Mucosa of stomach (tissue), 1 donor: ENCODE measurements around the gene HIVEP2.

Experiments
- H3K27me3 ChIP-seq: one replicate; pipeline ENCODE4 v1.7.0; 2013; ENCODE audit warnings: mild to moderate bottlenecking, low read length; ENCODE audit not compliant: control insufficient read depth, insufficient read depth
- H3K36me3 ChIP-seq: one replicate; pipeline ENCODE4 v1.7.0; 2013; ENCODE audit warnings: low read length; ENCODE audit not compliant: control insufficient read depth, insufficient read depth
- H3K4me1 ChIP-seq: one replicate; pipeline ENCODE4 v1.7.0; 2013; ENCODE audit warnings: mild to moderate bottlenecking, low read length; ENCODE audit not compliant: control insufficient read depth, insufficient read depth
- H3K4me3 ChIP-seq: one replicate; pipeline ENCODE4 v1.7.0; 2013; ENCODE audit warnings: low read length
- H3K9ac ChIP-seq: one replicate; pipeline ENCODE4 v1.7.0; 2013; ENCODE audit warnings: mild to moderate bottlenecking, low read length, moderate library complexity
- H3K9me3 ChIP-seq: one replicate; pipeline ENCODE4 v1.7.0; 2013; ENCODE audit warnings: mild to moderate bottlenecking, low read length, moderate library complexity; ENCODE audit not compliant: control insufficient read depth
- donor health status: Pancreatic carcinoma.

The HIVEP2 gene

DNA sequence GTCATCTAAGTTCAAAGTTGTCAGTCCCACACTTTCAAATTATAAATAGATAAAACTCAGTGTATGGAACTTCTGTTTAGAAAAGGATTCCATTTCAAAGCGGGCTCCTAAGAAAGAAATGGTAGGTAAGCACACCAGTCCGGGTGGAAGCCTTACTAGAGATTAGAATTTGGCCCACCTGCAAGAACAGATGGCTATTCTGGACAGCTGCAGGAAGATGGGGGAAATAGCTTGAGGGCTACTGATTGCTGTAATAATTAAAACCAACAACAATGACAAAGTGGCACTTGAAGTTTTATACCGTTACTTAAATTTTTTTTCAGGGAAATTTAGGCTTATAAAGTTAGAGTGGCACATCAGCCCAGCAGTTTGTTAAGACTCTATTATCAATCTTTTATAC, 83.3 kb downstream of the HIVEP2 start:
- Histone ChIP-seq H3K27me3 (no peaks in the 10 kb centered on the region), H3K4me3 (no peak overlapping the region), H3K4me1 (no peaks in the 10 kb centered on the region), H3K9ac (no peak overlapping the region), H3K9me3 (no peaks in the 10 kb centered on the region), H3K36me3 (no peaks in the 10 kb centered on the region)

DNA sequence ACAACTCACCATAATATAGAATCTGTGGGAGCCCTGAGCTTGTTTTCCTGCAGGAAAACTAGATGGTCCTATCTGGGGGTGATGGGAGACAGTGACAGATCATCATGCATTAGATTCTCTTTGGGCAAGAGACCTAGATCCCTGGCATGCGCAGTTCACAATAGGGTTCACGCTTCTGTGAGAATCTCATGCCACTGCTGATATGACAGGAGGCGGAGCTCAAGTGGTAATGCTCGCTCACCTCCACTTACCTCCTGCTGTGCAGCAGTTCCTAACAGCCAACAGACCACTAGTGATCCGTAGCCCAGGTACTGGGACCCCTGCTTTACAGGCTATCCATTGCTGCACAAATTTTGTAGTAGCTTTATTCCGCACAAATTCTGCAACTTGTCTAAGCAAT, 84.5 kb downstream of the HIVEP2 start:
- no peaks in the 10 kb centered on the region for H3K27me3 ChIP-seq
- no peaks in the 10 kb centered on the region for H3K36me3 ChIP-seq
- H3K4me1 ChIP-seq: no peaks in the 10 kb centered on the region
- no peak overlapping the region for H3K9ac ChIP-seq
- no peaks in the 10 kb centered on the region for H3K9me3 ChIP-seq
- H3K4me3 ChIP-seq: no peak overlapping the region

DNA sequence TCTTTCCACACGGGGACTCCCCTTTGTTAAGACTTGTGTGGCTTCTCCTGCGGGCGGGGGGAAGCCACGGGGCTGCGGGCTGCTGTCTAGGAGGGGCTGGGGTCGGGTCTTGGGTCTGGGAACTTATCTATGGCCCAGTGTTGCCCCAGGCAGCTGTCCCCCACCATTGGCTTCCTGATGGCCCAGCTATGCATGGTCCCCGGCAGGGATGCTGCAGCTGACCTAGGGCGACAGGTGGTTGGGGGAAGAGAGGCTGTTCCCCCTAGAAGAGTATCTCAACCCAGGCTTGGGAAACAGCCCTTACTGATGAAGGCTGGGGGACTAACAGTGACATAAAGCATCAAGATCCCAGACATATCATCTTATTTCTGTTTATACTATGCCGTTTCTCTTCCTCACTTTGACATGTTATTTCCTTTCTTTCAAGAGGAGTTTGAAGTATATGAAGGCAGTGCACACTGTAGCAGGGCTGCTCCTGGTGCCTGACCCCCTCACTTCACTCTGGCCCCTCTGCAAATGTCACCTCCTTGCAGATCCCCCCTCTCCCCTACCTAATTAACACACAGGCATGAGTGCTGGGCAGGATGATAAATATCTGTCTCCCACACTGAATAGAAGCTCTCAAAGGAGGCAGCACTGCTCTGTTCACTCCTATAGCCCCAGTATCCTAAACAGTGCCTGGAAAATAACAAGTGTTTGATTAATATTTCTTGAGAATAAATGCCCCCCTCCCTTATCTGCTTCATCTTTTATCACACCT, 87.0 kb downstream of the HIVEP2 start:
- H3K4me1 ChIP-seq: no peaks in the 10 kb centered on the region

DNA sequence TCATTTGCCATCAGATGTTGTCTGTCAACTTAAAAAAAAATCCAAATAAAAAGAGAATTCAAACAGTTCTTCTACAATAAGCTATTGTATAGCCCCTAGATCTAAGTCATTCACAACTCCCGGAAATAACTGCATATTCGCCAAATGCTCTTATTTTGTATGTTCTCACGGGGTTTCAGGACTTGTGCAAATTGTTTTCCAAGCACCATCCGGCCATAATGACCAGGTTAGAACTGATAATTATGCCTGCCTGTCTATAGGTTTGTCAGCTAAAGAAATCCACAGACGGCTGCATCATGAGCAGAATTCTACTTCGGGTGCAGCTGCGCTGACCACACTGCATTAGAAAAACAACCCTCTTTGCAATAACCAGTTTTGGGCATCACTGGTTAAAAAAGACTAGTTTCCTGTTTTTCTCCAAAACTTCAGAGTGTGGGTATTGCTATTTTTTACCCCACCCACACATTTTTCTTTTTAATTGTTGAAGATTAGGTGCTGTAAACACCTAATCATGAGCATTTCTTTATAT, 87.7 kb downstream of the HIVEP2 start:
- no peaks in the 10 kb centered on the region for H3K36me3 ChIP-seq
- no peak overlapping the region for H3K9ac ChIP-seq
- H3K27me3 ChIP-seq: no peaks in the 10 kb centered on the region
- no peaks in the 10 kb centered on the region for H3K9me3 ChIP-seq
- no peaks in the 10 kb centered on the region for H3K4me1 ChIP-seq
- no peak overlapping the region for H3K4me3 ChIP-seq

More for the DNA sequence above, 87.0 kb downstream of the HIVEP2 start:
- H3K4me3 ChIP-seq: no peak overlapping the region
- H3K9me3 ChIP-seq: no peaks in the 10 kb centered on the region
- no peak overlapping the region for H3K9ac ChIP-seq
- H3K36me3 ChIP-seq: no peaks in the 10 kb centered on the region
- no peaks in the 10 kb centered on the region for H3K27me3 ChIP-seq

DNA sequence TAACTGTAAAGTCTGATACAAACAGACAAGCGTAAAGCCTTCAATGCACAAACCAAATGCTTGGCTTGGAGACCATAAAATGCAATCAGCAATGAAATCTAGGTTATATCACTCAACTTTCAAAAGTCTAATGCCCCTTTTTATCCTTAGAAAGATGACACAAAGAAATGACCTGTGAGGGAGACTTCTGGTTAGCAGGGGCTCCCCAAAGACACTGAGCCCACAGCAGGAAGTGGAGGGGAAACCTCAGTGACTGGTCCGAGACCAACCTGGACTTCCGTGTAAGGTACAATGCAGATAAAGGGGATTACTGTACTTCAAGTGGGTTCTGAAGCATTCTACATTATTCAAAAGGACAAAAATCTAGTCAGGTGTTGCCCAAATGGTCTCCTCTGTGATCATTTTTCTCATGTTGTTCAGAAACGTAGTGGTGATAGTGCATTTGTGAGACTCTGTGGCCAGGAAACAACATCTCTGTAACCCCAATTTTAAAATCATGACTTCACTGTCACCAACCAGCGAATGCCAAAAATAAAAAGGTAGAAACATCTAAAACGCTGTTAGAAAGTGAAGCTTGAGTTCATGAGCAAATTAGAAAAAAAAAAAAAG, 88.2 kb downstream of the HIVEP2 start:
- Histone ChIP-seq H3K36me3 (no peaks in the 10 kb centered on the region), H3K4me1 (no peaks in the 10 kb centered on the region), H3K4me3 (no peak overlapping the region), H3K27me3 (no peaks in the 10 kb centered on the region), H3K9ac (no peak overlapping the region), H3K9me3 (no peaks in the 10 kb centered on the region)

DNA sequence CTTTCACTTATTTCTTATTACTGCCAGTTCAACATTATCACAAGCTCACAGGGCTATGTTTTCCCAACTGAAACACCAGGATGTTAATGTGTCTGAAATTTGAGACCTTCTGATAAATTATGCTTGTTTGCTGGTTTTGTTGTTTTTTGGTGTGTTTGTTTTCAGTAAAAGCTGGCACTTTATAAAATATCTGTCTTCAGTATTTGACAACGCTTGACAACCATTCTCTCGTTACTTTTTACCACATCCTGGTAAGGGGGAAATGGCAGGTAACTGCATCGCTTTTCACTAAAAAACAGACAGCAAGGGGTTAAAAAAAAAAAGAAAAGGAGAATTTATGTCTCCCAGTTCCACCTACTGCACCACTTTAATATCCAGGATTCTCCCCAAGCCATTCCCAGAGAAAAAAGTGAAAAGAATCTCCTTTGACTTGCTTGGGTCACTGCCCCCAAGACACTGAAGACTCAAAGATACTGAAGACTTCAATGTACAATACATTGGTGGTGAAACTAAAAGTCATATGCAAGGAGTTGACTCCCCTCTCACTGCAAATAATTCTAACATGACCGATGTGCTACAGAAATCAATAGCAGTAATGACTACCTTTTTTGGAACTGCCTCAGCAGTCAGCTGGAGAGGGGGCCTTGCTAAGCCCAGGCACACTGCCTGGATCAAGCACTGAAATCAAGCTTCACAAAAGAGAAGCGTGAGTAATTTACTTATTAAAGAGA, 88.9 kb downstream of the HIVEP2 start:
- no peaks in the 10 kb centered on the region for H3K36me3 ChIP-seq
- H3K4me1 ChIP-seq: no peaks in the 10 kb centered on the region
- H3K9ac ChIP-seq: no peak overlapping the region
- H3K4me3 ChIP-seq: no peak overlapping the region
- H3K9me3 ChIP-seq: no peaks in the 10 kb centered on the region
- H3K27me3 ChIP-seq: no peaks in the 10 kb centered on the region

DNA sequence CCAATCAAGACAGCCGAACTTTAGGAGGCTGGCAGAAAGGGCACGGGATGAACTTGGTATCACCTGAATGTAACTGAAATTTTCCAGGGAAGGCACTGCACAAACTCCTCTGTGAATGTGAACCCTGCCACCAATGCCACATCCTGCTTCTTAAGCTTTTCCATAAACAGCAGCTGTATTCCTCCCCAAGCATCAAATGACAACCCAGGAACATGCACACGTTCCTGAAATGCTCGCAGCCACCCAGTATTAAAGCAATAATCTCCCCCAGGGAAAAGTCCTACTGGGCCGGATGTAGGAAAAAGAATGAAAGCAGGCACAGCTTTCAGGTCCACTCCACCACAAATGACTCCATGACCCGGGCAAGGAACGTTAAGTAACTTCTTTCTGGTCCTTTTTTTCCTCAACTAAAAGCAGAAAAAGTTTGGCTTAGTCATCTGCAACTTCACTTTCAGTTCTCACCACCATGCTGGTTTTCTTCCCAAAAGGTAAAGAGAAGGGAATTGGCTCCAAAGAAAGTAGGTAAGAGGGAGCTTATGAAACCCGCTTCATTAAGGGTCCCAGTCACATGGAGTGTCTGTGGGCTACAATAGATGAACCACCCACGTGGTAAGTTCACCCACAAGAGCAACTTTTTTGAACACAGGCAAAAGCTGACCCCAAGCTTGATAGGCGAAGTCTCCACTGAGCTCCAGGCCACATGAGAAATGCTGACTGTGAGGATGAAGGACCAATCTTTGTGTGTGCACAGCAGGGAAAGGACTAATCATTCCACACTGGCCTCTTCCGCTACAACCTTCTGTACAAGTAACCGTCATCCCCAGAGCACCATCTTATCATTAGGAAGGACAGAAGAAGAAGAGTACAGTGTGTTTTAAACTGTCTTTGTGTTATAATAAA, 90.1 kb downstream of the HIVEP2 start:
- Histone ChIP-seq H3K9me3 (no peaks in the 10 kb centered on the region), H3K4me3 (no peak overlapping the region), H3K36me3 (no peaks in the 10 kb centered on the region), H3K9ac (no peak overlapping the region), H3K4me1 (no peaks in the 10 kb centered on the region), H3K27me3 (no peaks in the 10 kb centered on the region)

DNA sequence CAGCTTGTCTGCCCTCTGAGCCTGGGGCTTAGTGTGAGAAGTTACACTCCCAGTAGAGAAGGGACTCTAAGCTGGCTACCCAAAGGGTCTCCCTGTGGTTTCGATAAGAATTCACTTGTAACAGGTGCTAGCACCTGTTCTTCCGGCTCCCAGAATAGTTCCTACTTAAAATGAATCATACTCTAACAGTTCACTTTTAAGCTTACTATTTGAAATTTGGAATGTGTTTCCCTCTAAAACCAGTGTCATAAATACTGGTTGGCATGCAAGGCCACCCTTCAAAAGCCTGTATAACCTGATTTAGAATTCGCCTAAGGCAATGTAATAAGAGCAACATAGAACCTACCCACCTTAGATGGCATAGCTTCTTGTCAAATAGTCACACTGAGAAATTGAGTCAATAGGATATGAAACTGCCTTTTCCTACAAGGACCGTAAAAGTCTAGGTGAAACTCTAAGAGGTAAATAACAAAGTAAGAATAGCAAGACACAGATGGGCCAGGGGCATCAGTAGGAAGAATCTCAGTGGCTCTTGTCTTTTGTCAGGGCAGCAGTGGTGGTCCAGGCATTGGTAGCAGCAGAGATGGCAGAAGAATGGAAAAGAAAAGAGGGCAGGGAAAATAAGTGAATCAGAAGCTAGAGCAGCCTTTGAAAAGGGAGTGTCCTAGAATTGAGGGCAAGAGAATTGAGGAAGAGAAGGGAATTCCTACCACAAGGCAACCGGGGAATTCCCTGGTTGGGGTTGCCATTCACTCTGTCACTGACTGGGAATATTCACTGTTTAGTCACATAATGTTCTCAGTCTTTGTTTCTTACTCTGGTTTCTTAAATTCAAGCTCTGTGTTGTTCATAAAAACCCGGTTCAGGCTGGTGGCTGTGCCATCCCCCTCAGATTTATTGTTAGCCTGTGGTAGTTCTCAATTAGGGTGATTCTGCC, 91.5 kb downstream of the HIVEP2 start:
- H3K9me3 ChIP-seq: no peaks in the 10 kb centered on the region
- H3K9ac ChIP-seq: no peak overlapping the region
- no peaks in the 10 kb centered on the region for H3K27me3 ChIP-seq
- peaks cover 6% of the 10 kb centered on the region for H3K4me1 ChIP-seq
- H3K36me3 ChIP-seq: no peaks in the 10 kb centered on the region
- H3K4me3 ChIP-seq: no peak overlapping the region

DNA sequence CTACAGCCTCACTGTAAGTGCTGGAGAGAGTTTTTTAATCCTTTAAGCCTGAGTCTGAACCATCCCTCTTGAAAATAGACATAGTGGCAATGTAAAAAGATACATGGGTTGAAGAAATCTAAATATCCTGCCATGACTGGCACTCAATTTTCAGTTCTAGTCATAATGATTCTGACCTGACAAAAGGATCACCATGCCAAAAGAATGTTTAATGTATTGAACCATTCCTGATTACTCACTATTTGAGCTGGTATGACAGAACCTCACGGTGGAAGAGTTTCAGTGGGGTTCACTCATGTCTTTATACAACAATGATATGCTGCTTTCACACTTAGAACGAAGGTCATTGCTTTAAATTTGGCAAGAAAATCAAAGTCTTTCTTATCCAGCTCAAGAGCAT, 93.4 kb downstream of the HIVEP2 start:
- no peaks in the 10 kb centered on the region for H3K36me3 ChIP-seq
- no peaks in the 10 kb centered on the region for H3K27me3 ChIP-seq
- no peak overlapping the region for H3K9ac ChIP-seq
- no peaks in the 10 kb centered on the region for H3K9me3 ChIP-seq
- no peak overlapping the region for H3K4me3 ChIP-seq
- H3K4me1 ChIP-seq: peaks cover 10% of the 10 kb centered on the region

DNA sequence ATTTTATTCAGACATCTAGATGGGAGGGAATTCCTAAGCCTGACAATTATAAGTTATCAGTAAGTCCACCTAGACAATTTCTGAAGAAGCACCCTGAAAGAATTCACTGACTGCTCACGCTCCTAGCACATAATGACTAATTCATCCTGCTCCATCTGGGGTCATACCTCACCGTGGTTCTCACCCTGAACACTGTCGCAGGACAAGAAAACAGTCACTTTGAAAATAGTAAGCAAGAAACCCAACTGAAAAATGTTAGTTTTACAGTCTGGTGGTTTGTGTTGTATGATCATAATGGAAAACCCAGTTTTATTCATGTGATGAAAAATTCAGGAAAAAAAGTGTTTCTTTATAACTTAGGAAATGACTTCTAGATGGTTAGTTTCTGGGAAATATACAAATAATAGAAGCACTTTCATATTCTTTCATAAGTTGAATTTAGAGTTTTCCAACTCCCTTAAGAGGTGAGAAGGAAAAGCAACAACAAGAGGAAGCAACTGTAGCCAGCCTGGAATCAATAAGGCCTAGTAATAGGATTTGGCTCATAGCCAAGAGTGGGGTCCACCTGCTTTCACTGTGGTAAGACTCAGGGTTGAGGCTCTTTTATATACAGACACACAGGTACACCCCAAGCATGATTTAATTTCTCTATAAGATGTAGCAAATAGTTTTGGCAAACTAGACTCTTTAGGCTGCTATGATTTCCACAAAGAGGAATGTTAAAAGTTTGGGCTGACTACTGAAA, 94.1 kb downstream of the HIVEP2 start:
- Histone ChIP-seq H3K4me3 (no peak overlapping the region), H3K9ac (no peak overlapping the region), H3K36me3 (no peaks in the 10 kb centered on the region), H3K9me3 (no peaks in the 10 kb centered on the region), H3K27me3 (no peaks in the 10 kb centered on the region), H3K4me1 (peaks cover 18% of the 10 kb centered on the region)
